ENCODE results near the gene PCTP. TPM values are rescaled to one million over a fixed set of nuclear protein-coding genes. Genes with fewer than 3 reads are reported as not detected.

The PCTP gene
- total and polyA plus RNA-seq, 3 experiments from 2014 or later: 3.5 to 8.5 (median 8.4) TPM

DNA sequence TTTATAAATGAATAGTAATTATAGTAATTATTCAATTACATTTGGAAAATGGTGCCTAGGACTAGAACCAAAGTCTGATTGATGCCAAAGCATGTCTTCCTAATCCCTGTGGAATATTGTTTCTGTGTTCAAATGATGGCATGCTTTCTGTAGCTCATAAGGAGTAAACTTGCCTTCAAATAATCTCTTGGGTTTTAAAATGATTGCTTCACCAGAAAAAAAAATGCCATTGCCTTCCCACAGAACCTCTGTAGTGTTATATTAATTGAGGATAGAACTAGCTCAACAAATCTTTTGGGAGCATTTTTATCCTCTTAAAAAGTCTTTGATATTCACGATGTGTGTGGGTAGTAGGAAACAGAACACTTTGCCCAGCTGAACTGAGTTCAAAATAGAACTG is 20.5 kb upstream of the PCTP start:
- no peak overlapping the region for H3K27ac ChIP-seq (ENCODE audit: low read depth, low read length)
- H3K9me3 ChIP-seq (ENCODE audit: low read length): no peaks in the 10 kb centered on the region
- no peaks in the 10 kb centered on the region for H3K27me3 ChIP-seq (ENCODE audit: insufficient read depth, low read length, poor library complexity, severe bottlenecking)
- ChIA-PET POLR2A (no interaction called here), CTCF (no interaction called here)
- H3K27ac Mint-ChIP-seq: no peak overlapping the region
- H3K36me3 Mint-ChIP-seq: peaks cover 0 to 1% (median 0%) of the 10 kb centered on the region in 3 donors
- no peaks in the 10 kb centered on the region for H3K9me3 Mint-ChIP-seq
- H3K4me3 Mint-ChIP-seq: no peak overlapping the region
- H3K27me3 Mint-ChIP-seq: peaks cover 10 to 50% of the 10 kb centered on the region in 2 donors
- no peaks in the 10 kb centered on the region for H3K36me3 ChIP-seq (ENCODE audit: insufficient read depth, low read length)
- H3K4me1 ChIP-seq (ENCODE audit: insufficient read depth, low read length): no peaks in the 10 kb centered on the region
- no peak for DNase-seq
- no peaks in the 10 kb centered on the region for H3K4me1 Mint-ChIP-seq
- H3K4me3 ChIP-seq (ENCODE audit: low read length): no peak overlapping the region

DNA sequence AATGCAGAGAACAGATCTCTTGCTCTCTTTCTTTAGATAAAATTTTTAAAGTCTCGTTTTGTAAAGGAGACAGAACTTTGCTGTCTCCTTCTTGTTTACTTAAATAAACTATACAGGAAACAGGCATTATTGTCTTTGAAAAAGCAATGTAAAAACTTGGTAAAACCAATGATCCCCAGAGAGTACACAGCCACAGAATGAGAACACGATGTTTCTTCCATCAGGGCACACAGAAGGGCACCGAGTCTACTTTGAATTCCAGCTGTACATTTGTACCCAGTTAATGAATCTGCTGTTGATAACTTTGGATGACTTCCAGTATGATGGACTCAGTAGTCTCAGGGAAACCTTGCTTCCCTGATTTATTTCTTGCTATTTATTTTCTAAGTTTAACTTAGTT is 20.0 kb upstream of the PCTP start:
- Mint-ChIP-seq H3K4me1 (peaks cover 0 to 1% (median 0%) of the 10 kb centered on the region in 3 donors), H3K36me3 (peaks cover 0 to 1% (median 0%) of the 10 kb centered on the region in 3 donors), H3K27me3 (peaks cover 10 to 49% of the 10 kb centered on the region in 2 donors), H3K4me3 (no peak overlapping the region), H3K9me3 (no peaks in the 10 kb centered on the region), H3K27ac (no peak overlapping the region)
- H3K4me3 ChIP-seq (ENCODE audit: low read length): no peak overlapping the region
- H3K4me1 ChIP-seq (ENCODE audit: insufficient read depth, low read length): no peaks in the 10 kb centered on the region
- ChIA-PET CTCF (no interaction called here), POLR2A (no interaction called here)
- H3K27ac ChIP-seq (ENCODE audit: low read depth, low read length): no peak overlapping the region
- DNase-seq: no peak
- H3K9me3 ChIP-seq (ENCODE audit: low read length): no peaks in the 10 kb centered on the region
- H3K27me3 ChIP-seq (ENCODE audit: insufficient read depth, low read length, poor library complexity, severe bottlenecking): no peaks in the 10 kb centered on the region
- H3K36me3 ChIP-seq (ENCODE audit: insufficient read depth, low read length): no peaks in the 10 kb centered on the region

DNA sequence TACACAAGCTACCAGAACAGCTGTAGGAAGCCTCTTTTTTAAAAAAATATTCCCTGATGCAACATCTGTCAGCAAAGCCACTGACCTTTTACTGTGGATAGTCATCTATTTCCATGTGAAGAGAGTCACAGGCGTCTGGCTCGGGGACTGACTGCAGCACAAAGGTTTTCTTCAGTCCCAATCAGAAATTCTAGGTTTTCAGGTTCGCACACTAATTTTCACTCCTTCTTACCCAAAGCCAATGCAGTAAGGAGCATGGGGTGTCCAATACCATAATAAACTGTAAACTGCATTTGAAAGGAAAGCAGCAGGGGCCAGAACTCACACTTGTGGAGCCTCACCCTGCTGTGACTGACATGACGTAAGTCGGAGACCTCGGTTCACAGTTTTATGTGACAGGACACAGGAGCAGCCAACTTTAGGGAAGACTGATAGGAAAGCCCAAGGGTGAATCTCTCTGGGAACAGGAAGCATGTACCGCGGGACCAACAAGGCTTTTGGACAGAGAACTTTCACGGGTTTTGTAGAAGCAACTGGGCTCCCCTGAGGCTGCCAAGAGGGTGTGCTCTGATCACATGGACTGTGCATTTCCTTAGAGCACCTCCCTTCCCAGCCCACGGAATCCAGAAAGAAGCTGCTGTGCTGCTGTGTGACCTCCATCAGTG is 19.1 kb upstream of the PCTP start:
- peaks cover 0 to 1% (median 0%) of the 10 kb centered on the region in 3 donors for H3K4me1 Mint-ChIP-seq
- Histone ChIP-seq H3K27ac (ENCODE audit: low read depth, low read length) (no peak overlapping the region), H3K27me3 (ENCODE audit: insufficient read depth, low read length, poor library complexity, severe bottlenecking) (no peaks in the 10 kb centered on the region), H3K4me1 (ENCODE audit: insufficient read depth, low read length) (no peaks in the 10 kb centered on the region), H3K4me3 (ENCODE audit: low read length) (no peak overlapping the region), H3K9me3 (ENCODE audit: low read length) (no peaks in the 10 kb centered on the region), H3K36me3 (ENCODE audit: insufficient read depth, low read length) (no peaks in the 10 kb centered on the region)
- peaks cover 10 to 40% of the 10 kb centered on the region in 2 donors for H3K27me3 Mint-ChIP-seq
- H3K9me3 Mint-ChIP-seq: no peaks in the 10 kb centered on the region
- H3K4me3 Mint-ChIP-seq: no peak overlapping the region
- DNase-seq: no peak
- no peak overlapping the region for H3K27ac Mint-ChIP-seq
- peaks cover 0 to 1% (median 0%) of the 10 kb centered on the region in 3 donors for H3K36me3 Mint-ChIP-seq
- ChIA-PET CTCF (no interaction called here), POLR2A (no interaction called here)

DNA sequence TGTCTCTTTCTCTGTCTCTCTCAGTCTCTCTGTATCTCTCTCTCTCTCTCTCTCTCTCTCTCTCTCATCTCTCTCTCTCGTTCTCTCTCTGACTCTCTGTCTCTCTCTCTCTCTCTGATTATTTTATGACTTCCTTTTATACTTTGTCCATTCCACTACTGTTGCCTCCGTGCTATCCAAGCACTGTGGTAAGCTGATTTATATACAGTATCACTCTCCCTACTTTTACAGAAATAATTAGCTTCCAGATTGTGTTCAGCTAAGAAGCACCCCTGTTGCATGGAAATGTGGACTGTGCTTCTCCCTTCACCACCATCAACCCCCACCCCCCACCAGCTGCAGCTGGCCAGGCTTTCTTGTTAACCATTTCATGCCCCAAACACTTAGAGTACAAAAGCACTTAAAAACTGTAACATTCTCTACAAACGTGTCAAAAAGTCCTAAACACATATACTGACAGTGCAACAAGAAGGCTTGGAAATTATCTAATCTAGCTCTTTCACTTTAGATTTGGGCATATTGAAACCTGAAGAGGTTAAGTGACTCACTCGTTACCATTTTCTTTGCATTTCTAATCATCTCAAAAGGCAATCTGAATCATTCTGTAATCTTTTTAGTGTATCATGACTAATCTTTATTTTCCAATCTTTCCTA is 16.6 kb upstream of the PCTP start:
- H3K27me3 ChIP-seq (ENCODE audit: insufficient read depth, low read length, poor library complexity, severe bottlenecking): no peaks in the 10 kb centered on the region
- H3K4me3 ChIP-seq (ENCODE audit: low read length): no peak overlapping the region
- H3K27ac ChIP-seq (ENCODE audit: low read depth, low read length): no peak overlapping the region
- H3K36me3 ChIP-seq (ENCODE audit: insufficient read depth, low read length): no peaks in the 10 kb centered on the region
- peak overlapping the region in 1 of 8 donors; percentile 48 for H3K27ac Mint-ChIP-seq
- peaks cover 0 to 1% (median 0%) of the 10 kb centered on the region in 3 donors for H3K36me3 Mint-ChIP-seq
- H3K9me3 Mint-ChIP-seq: no peaks in the 10 kb centered on the region
- no peak overlapping the region for H3K4me3 Mint-ChIP-seq
- H3K9me3 ChIP-seq (ENCODE audit: low read length): no peaks in the 10 kb centered on the region
- H3K4me1 ChIP-seq (ENCODE audit: insufficient read depth, low read length): no peaks in the 10 kb centered on the region
- ChIA-PET POLR2A (no interaction called here), CTCF (interaction anchor here (1.1 to 1.5 kb wide), 2 partner anchors 16 to 21 kb away, joined by 3 read pairs; no protein-coding TSS in a partner anchor)
- peaks cover 7 to 23% of the 10 kb centered on the region in 2 donors for H3K27me3 Mint-ChIP-seq
- H3K4me1 Mint-ChIP-seq: peaks cover 0 to 1% (median 0%) of the 10 kb centered on the region in 3 donors
- no peak for DNase-seq

DNA sequence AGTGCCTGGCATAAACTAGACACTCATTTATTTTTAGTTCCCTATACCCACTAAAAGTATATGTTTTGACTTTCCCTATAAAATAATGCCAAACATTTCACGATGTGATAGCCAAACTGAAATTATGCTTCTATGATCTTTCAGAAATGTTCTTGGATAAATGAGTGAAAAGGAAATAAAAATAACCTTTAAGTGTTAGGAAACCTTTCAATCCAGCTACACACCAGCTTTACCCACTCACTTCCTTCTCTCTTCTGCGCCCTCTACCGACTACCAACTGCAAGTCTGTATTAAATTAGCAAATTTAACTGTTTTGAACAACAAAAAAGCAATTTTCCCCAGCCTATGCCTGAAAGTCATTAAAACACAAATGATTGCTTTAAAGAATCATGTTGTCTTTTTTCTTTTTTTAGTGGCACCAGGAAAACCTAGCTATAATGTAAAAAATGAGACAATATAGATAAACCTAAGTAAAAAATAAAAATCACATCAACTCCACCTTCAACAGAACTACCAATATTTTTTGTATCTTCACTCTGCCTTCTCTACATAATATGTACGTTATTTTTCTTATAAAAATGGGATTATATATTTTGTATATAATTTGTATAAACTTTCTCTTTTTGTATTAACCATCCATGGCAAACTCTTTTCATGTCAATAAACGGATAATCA is 15.0 kb upstream of the PCTP start:
- no peak overlapping the region for H3K27ac ChIP-seq (ENCODE audit: low read depth, low read length)
- H3K4me3 ChIP-seq (ENCODE audit: low read length): no peak overlapping the region
- Mint-ChIP-seq H3K27ac (no peak overlapping the region), H3K36me3 (peaks cover 0 to 1% (median 0%) of the 10 kb centered on the region in 3 donors), H3K4me1 (peaks cover 0 to 1% (median 0%) of the 10 kb centered on the region in 3 donors), H3K9me3 (no peaks in the 10 kb centered on the region), H3K4me3 (no peak overlapping the region), H3K27me3 (peaks cover 7 to 25% of the 10 kb centered on the region in 2 donors)
- H3K36me3 ChIP-seq (ENCODE audit: insufficient read depth, low read length): no peaks in the 10 kb centered on the region
- H3K4me1 ChIP-seq (ENCODE audit: insufficient read depth, low read length): no peaks in the 10 kb centered on the region
- no peaks in the 10 kb centered on the region for H3K9me3 ChIP-seq (ENCODE audit: low read length)
- ChIA-PET POLR2A (no interaction called here), CTCF (interaction anchor here (1.2 to 1.4 kb wide), 2 partner anchors 15 to 17 kb away, joined by 3 to 6 read pairs; partner anchors contain the start of gene PCTP)
- DNase-seq: no peak
- H3K27me3 ChIP-seq (ENCODE audit: insufficient read depth, low read length, poor library complexity, severe bottlenecking): no peaks in the 10 kb centered on the region

DNA sequence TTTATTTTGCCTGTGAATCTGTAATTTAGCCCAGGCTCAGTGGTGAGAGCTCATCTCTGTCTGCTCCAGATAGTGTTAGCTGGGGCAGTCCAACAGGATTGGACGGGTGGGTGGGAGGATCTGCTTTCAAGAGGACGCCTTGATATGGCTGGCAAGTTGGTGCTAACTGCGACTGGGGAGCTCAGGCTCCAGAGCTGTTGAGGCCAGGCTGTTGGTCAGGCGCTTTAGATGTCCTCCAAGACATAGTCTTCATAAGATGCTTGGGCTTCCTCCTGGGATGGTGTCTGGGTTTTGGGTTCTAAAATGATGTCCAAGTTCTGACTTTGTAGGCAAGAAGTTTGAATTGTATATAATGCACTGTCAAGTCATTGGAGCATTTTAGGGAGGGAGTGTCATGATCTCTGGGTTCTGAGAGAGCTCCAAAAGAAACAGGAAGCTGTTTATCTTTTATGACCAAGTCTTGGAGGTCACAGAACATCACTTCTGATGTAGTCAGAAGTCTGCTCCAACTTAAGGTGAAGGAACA is 12.8 kb upstream of the PCTP start:
- H3K9me3 Mint-ChIP-seq: no peaks in the 10 kb centered on the region
- no peaks in the 10 kb centered on the region for H3K9me3 ChIP-seq (ENCODE audit: low read length)
- DNase-seq: no peak
- no peak overlapping the region for H3K27ac Mint-ChIP-seq
- H3K4me1 Mint-ChIP-seq: peaks cover 0 to 1% (median 0%) of the 10 kb centered on the region in 3 donors
- no peak overlapping the region for H3K4me3 Mint-ChIP-seq
- ChIA-PET CTCF (no interaction called here), POLR2A (no interaction called here)
- H3K4me3 ChIP-seq (ENCODE audit: low read length): no peak overlapping the region
- no peaks in the 10 kb centered on the region for H3K36me3 Mint-ChIP-seq
- H3K36me3 ChIP-seq (ENCODE audit: insufficient read depth, low read length): no peaks in the 10 kb centered on the region
- H3K27me3 Mint-ChIP-seq: peaks cover 4 to 20% of the 10 kb centered on the region in 2 donors
- H3K27me3 ChIP-seq (ENCODE audit: insufficient read depth, low read length, poor library complexity, severe bottlenecking): no peaks in the 10 kb centered on the region
- H3K4me1 ChIP-seq (ENCODE audit: insufficient read depth, low read length): no peaks in the 10 kb centered on the region
- H3K27ac ChIP-seq (ENCODE audit: low read depth, low read length): peak overlapping the region; percentile 58

DNA sequence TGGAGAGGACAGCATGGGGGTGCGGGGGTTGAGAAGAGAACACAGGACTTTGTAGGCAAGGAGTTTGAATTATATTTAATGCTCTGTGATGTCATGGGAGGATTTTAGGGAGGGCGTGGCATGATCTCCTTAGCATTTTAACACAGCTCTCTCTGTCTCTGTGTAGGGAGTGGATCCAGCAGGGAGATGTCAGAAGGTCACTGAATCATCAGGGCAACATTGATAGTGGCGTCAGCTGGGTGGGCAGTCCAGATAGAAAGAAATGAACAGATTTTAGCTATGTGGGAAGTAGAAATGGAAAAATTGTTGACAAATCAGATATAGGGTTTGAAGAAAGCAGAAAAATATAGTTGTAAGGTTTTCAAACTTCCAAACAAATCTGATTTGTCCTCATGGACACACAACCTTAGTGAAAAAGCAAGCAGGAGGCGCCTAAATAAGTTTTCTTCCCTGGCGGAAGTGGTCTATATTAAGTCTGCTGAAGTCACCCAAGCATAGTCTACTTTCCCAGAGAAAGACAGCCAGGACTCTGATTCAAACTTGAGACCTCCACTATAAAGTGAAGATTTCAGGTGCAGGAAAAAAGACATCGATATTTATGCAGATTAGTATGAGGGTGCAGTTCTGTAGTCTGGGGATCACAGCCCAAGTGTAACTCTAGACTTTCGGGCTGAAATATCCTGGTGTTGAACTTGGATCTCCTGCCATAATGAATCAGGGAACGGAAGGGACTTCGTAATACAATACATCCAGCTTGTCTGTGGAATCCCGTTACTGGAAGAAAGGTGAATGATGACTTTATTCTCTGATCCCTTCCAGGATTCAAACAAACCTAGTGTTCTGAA is 10.1 kb upstream of the PCTP start:
- H3K27ac Mint-ChIP-seq: no peak overlapping the region
- Histone ChIP-seq H3K4me1 (ENCODE audit: insufficient read depth, low read length) (no peaks in the 10 kb centered on the region), H3K4me3 (ENCODE audit: low read length) (no peak overlapping the region), H3K27me3 (ENCODE audit: insufficient read depth, low read length, poor library complexity, severe bottlenecking) (no peaks in the 10 kb centered on the region), H3K9me3 (ENCODE audit: low read length) (no peaks in the 10 kb centered on the region), H3K27ac (ENCODE audit: low read depth, low read length) (no peak overlapping the region), H3K36me3 (ENCODE audit: insufficient read depth, low read length) (no peaks in the 10 kb centered on the region)
- H3K9me3 Mint-ChIP-seq: no peaks in the 10 kb centered on the region
- H3K36me3 Mint-ChIP-seq: no peaks in the 10 kb centered on the region
- POLR2A ChIA-PET: no interaction called here
- no peak for DNase-seq
- H3K4me3 Mint-ChIP-seq: no peak overlapping the region
- peaks cover 0 to 25% of the 10 kb centered on the region in 2 donors for H3K27me3 Mint-ChIP-seq
- peaks cover 0 to under 1% (median 0%) of the 10 kb centered on the region in 3 donors for H3K4me1 Mint-ChIP-seq
- CTCF ChIA-PET: no interaction called here
